Endodermal cell (in vitro differentiated cells): Measurements from ENCODE around the gene PMM1. TPM values are rescaled to one million over a fixed set of nuclear protein-coding genes. Genes with fewer than 3 reads are reported as not detected.

Source experiments
- DNase-seq: peaks from one replicate; pipeline ENCODE4 v3.0.0-alpha.2; 2017
- H3K27ac ChIP-seq: 2 replicates; pipeline ENCODE4 v1.5.1; 2013; ENCODE audit warnings: mild to moderate bottlenecking, low read depth, low read length, moderate library complexity
- H3K27me3 ChIP-seq: 2 replicates; pipeline ENCODE4 v1.6.1; 2013; ENCODE audit warnings: mild to moderate bottlenecking, low read length, moderate library complexity; ENCODE audit not compliant: insufficient read depth, control insufficient read depth, poor library complexity, severe bottlenecking
- H3K36me3 ChIP-seq: 2 replicates; pipeline ENCODE4 v1.7.0; 2013; ENCODE audit warnings: mild to moderate bottlenecking, low read length, moderate library complexity; ENCODE audit not compliant: control insufficient read depth, insufficient read depth
- H3K4me1 ChIP-seq: one replicate; pipeline ENCODE4 v1.7.0; 2013; ENCODE audit warnings: low read length; ENCODE audit not compliant: control insufficient read depth, insufficient read depth
- H3K4me3 ChIP-seq: 2 replicates; pipeline ENCODE4 v1.5.1; 2013; ENCODE audit warnings: mild to moderate bottlenecking, low read length, moderate library complexity
- H3K9ac ChIP-seq: 2 replicates; pipeline ENCODE4 v1.6.1; 2013; ENCODE audit warnings: mild to moderate bottlenecking, low read length, moderate library complexity; ENCODE audit not compliant: poor library complexity, severe bottlenecking; ENCODE audit errors: extremely low read depth
- H3K9me3 ChIP-seq: 2 replicates; pipeline ENCODE4 v1.6.1; 2013; ENCODE audit warnings: mild to moderate bottlenecking, low read length, moderate library complexity; ENCODE audit not compliant: control insufficient read depth
- H3K27ac Mint-ChIP-seq: 2 replicates; pipeline ENCODE4 v1.8.0; 2020; ENCODE audit warnings: mixed read lengths
- H3K27me3 Mint-ChIP-seq: 2 replicates; pipeline ENCODE4 v1.8.0; 2021; ENCODE audit warnings: mild to moderate bottlenecking, mixed read lengths; ENCODE audit not compliant: insufficient read depth
- H3K36me3 Mint-ChIP-seq: 2 replicates; pipeline ENCODE4 v1.8.0; 2020; ENCODE audit warnings: low read depth, mixed read lengths
- H3K4me1 Mint-ChIP-seq: 2 replicates; pipeline ENCODE4 v1.8.0; 2020; ENCODE audit warnings: mixed read lengths
- H3K4me3 Mint-ChIP-seq: 2 replicates; pipeline ENCODE4 v1.8.0; 2020; ENCODE audit warnings: mild to moderate bottlenecking, moderate library complexity, mixed read lengths
- H3K9me3 Mint-ChIP-seq: 2 replicates; pipeline ENCODE4 v1.8.0; 2020; ENCODE audit warnings: mild to moderate bottlenecking, mixed read lengths
- CTCF ChIP-seq: fragments of 200-600 bp; sonication (generic); conservative IDR thresholded peaks from 2 replicates; pipeline ENCODE4 v1.5.0; 2021; ENCODE audit warnings: antibody characterized with exemption, mild to moderate bottlenecking
- WGBS, 2 experiments: methylation state at CpG; one replicate each; pipeline versions ENCODE4 v1.1.5 to v1.1.7; 2013; ENCODE audit warnings: missing lambda C conversion rate in 2 of 2, mixed read lengths in 1 of 2; ENCODE audit not compliant: insufficient coverage in 1 of 2, insufficient read length in 1 of 2; 5-methylcytosine and 5-hydroxymethylcytosine counted together
- total RNA-seq, 2 donors: library from RNA; stranded (reverse); fragmentation: NEBNext Ultra II Directional in 1 of 2; extraction: Animal tissue kit (Norgen Biotek cat#: 25700) in 1 of 2; gene quantifications; 2 replicates in 1 of 2; 3 replicates in 1 of 2; pipeline ENCODE4 v1.2.1, GENCODE V29; 2021

Gene PMM1
- total RNA-seq, 2 donors from 2014 or later: 19.0 to 32.3 TPM

GRCh38 chr22:41625577-41625976, 35.9 kb upstream of the PMM1 start:
- DNase-seq: no peak
- peaks cover 64% of the 10 kb centered on the region for H3K36me3 ChIP-seq
- H3K27me3 ChIP-seq: no peaks in the 10 kb centered on the region
- H3K9ac ChIP-seq: no peak overlapping the region
- Mint-ChIP-seq H3K9me3 (peaks cover 13% of the 10 kb centered on the region), H3K27ac (no peak overlapping the region), H3K36me3 (peaks cover 66% of the 10 kb centered on the region), H3K4me3 (no peak overlapping the region), H3K27me3 (no peaks in the 10 kb centered on the region), H3K4me1 (peaks cover 7% of the 10 kb centered on the region)
- no peaks in the 10 kb centered on the region for H3K4me1 ChIP-seq
- 95 to 98% methylated on average over 6 to 7 of the region's 7 CpGs for WGBS, 2 experiments
- H3K4me3 ChIP-seq: no peak overlapping the region
- H3K27ac ChIP-seq: no peak overlapping the region
- no peak for TF ChIP-seq CTCF
- H3K9me3 ChIP-seq: peaks cover 15% of the 10 kb centered on the region

- Mint-ChIP-seq H3K9me3 (no peaks in the 10 kb centered on the region), H3K27me3 (no peaks in the 10 kb centered on the region), H3K27ac (peak overlapping the region; percentile 99), H3K36me3 (peaks cover 33% of the 10 kb centered on the region), H3K4me3 (peak overlapping the region; percentile 95), H3K4me1 (peaks cover 20% of the 10 kb centered on the region)
- no peaks in the 10 kb centered on the region for H3K4me1 ChIP-seq
- no peak for TF ChIP-seq CTCF
- peaks cover 31% of the 10 kb centered on the region for H3K36me3 ChIP-seq
- no peaks in the 10 kb centered on the region for H3K27me3 ChIP-seq
- H3K27ac ChIP-seq: peak overlapping the region; percentile 94
- H3K9ac ChIP-seq: peak overlapping the region; percentile 98
- no peak for DNase-seq
- WGBS, 2 experiments: 6 to 10% methylated on average over 8 of the region's 8 CpGs
- H3K9me3 ChIP-seq: no peaks in the 10 kb centered on the region
- peak overlapping the region; percentile 93 for H3K4me3 ChIP-seq
Measured at GRCh38 chr22:41621911-41622179, 32.2 kb upstream of the PMM1 start.

- H3K4me3 Mint-ChIP-seq: peak within 1 kb of the TSS; percentile 95
- 0 to 1% methylated on average over 26 to 70 of the region's 70 CpGs for WGBS, 2 experiments
- peak; percentile 100 for DNase-seq
Measured at GRCh38 chr22:41621099-41621910, 31.7 kb upstream of the PMM1 start, which contains the start of gene XRCC6. TSS of gene XRCC6 (plus strand) at chr22:41621295. CDS start at chr22:41622005, 710 bp downstream.

More at GRCh38 chr22:41621099-41621910, 31.7 kb upstream of the PMM1 start, which contains the start of gene XRCC6:
- peak within 1 kb of the TSS; percentile 99 for H3K27ac Mint-ChIP-seq
- Histone ChIP-seq H3K27me3 (no peaks in the 10 kb centered on the region), H3K36me3 (peaks cover 27% of the 10 kb centered on the region), H3K9me3 (no peaks in the 10 kb centered on the region), H3K27ac (peak within 1 kb of the TSS; percentile 94), H3K9ac (peak within 1 kb of the TSS; percentile 98), H3K4me1 (no peaks in the 10 kb centered on the region), H3K4me3 (peak within 1 kb of the TSS; percentile 93)
- no peaks in the 10 kb centered on the region for H3K9me3 Mint-ChIP-seq
- peaks cover 31% of the 10 kb centered on the region for H3K36me3 Mint-ChIP-seq
- no peaks in the 10 kb centered on the region for H3K27me3 Mint-ChIP-seq
- TF ChIP-seq CTCF: no peak
- H3K4me1 Mint-ChIP-seq: peaks cover 22% of the 10 kb centered on the region
